ENCODE results near the gene COPS4. TPM values are rescaled to one million over a fixed set of nuclear protein-coding genes. Genes with fewer than 3 reads are reported as not detected.
"Not testable (repeated sequence)": the region's sequence is repeated elsewhere in the genome, so short reads cannot be mapped to it uniquely, and the experiment has no call there.

The COPS4 gene
- total RNA-seq, 4 donors from 2014 or later, result 35.3 to 69.9 (median 50.4) TPM

DNA sequence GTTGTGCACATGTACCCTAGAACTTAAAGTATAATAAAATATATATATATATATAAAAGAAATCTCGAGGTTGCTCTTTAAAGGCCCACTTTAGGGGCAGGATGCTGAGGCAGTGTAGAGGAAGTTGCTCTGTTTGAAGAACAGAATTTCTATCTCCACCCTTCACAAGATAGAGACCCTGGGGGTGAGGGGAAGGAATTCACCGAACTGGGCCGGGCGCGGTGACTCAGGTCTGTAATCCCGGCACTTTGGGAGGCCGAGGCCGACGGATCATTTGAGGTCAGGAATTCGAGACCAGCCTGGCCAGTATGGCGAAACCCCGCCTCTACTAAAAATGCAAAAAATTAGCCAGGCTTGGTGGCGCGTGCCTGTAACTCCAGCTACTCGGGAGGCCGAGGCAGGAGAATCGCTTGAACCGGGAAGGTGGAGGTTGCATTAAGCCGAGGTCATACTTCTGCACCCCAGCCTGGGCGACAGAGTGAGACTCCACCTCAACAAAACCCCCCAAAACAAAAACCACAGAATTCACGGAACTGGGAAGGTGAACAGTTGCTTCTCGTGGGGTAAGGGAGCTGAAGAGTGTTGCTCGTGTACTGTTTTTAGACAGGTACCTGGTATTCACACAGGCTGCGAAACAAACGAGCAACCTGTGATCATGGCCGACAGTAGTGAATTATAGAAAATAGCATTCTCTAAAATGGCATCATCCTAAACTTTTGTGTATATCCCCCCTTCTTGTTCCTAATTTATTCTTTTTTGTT lies 73.3 kb downstream of the COPS4 start:
- DNase-seq, result no peak
- Histone ChIP-seq H3K27me3 (no peaks in the 10 kb centered on the region), H3K4me1 (peaks cover 0 to 3% of the 10 kb centered on the region in 2 donors), H3K4me3 (replicated peaks in 1 of 3) (no peak overlapping the region), H3K9me3 (no peaks in the 10 kb centered on the region), H3K36me3 (no peaks in the 10 kb centered on the region), H3K27ac (no peak overlapping the region)
- intact Hi-C loops (cut with DNase I), result no loop called here
- 91 to 92% methylated on average over 26 of the region's 26 CpGs for WGBS, 2 donors
- TF ChIP-seq POLR2A (IDR thresholded peaks at IDR 0.05), result no peak
- TF ChIP-seq, protein P1, sequence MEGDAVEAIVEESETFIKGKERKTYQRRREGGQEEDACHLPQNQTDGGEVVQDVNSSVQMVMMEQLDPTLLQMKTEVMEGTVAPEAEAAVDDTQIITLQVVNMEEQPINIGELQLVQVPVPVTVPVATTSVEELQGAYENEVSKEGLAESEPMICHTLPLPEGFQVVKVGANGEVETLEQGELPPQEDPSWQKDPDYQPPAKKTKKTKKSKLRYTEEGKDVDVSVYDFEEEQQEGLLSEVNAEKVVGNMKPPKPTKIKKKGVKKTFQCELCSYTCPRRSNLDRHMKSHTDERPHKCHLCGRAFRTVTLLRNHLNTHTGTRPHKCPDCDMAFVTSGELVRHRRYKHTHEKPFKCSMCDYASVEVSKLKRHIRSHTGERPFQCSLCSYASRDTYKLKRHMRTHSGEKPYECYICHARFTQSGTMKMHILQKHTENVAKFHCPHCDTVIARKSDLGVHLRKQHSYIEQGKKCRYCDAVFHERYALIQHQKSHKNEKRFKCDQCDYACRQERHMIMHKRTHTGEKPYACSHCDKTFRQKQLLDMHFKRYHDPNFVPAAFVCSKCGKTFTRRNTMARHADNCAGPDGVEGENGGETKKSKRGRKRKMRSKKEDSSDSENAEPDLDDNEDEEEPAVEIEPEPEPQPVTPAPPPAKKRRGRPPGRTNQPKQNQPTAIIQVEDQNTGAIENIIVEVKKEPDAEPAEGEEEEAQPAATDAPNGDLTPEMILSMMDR (IDR thresholded peaks at IDR 0.05), result no peak

- 3 to 4% methylated on average over 16 to 27 of the region's 64 CpGs for WGBS, 2 donors
- Histone ChIP-seq H3K9me3 (no peaks in the 10 kb centered on the region), H3K4me1 (peaks cover 0 to 3% of the 10 kb centered on the region in 2 donors), H3K4me3 (replicated peaks in 1 of 3) (peak overlapping the region; percentile 14 to 47 (median 33)), H3K27ac (peak overlapping the region in 2 of 3 donors; percentile 50 to 51), H3K27me3 (no peaks in the 10 kb centered on the region), H3K36me3 (no peaks in the 10 kb centered on the region)
- intact Hi-C loops (cut with DNase I), result no loop called here
- DNase-seq, result peak; percentile 53 to 54
- TF ChIP-seq, protein P1 (IDR thresholded peaks at IDR 0.05), result peak in 1 of 6 experiments; percentile 3
- TF ChIP-seq POLR2A (IDR thresholded peaks at IDR 0.05), result peak in 1 of 2 donors; percentile 33
Observed at GRCh38 chr4:83109480-83110222, 74.7 kb downstream of the COPS4 start.

GRCh38 chr4:83110223-83110945 lies 75.4 kb downstream of the COPS4 start:
- Histone ChIP-seq H3K4me3 (replicated peaks in 1 of 3) (peak overlapping the region; percentile 14 to 47 (median 33)), H3K9me3 (no peaks in the 10 kb centered on the region), H3K4me1 (peaks cover 0 to 3% of the 10 kb centered on the region in 2 donors), H3K27ac (peak overlapping the region in 2 of 3 donors; percentile 50 to 51), H3K36me3 (no peaks in the 10 kb centered on the region), H3K27me3 (no peaks in the 10 kb centered on the region)
- DNase-seq, result peak; percentile 85 to 87
- TF ChIP-seq POLR2A (IDR thresholded peaks at IDR 0.05), result no peak
- TF ChIP-seq, protein P1 (IDR thresholded peaks at IDR 0.05), result peak in 5 of 6 experiments; percentile 24 to 59 (median 47)
- WGBS, 2 donors, result 6 to 12% methylated on average over 8 to 18 of the region's 18 CpGs
- intact Hi-C loops (cut with DNase I), result no loop called here

GRCh38 chr4:83110970-83111750 lies 76.2 kb downstream of the COPS4 start:
- no peaks in the 10 kb centered on the region for H3K9me3 ChIP-seq
- no peak for DNase-seq
- no peaks in the 10 kb centered on the region for H3K27me3 ChIP-seq
- no peaks in the 10 kb centered on the region for H3K36me3 ChIP-seq
- peaks cover 0 to 3% of the 10 kb centered on the region in 2 donors for H3K4me1 ChIP-seq
- intact Hi-C loops (cut with DNase I), result no loop called here
- no peak overlapping the region for H3K4me3 ChIP-seq (replicated peaks in 1 of 3)
- 89 to 91% methylated on average over 8 of the region's 8 CpGs for WGBS, 2 donors
- TF ChIP-seq, protein P1 (IDR thresholded peaks at IDR 0.05), result no peak
- no peak for TF ChIP-seq POLR2A (IDR thresholded peaks at IDR 0.05)
- no peak overlapping the region for H3K27ac ChIP-seq

DNA sequence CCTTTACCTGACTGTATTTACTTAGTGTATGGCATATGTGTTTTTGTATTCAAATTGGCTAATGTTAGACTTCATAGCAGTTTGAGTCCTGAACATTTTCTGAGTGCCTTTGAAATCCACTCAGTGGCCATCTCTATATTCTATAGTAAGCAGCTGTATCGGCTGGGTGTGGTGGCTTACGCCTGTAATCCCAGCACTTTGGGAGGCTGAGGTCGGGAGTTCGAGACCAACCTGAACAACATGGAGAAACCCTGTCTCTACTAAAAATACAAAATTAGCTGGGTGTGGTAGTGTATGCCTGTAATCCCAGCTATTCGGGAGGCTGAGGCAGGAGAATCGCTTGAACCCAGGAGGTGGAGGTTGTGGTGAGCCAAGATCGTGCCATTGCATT lies 76.8 kb downstream of the COPS4 start:
- WGBS, 2 donors, result 93 to 97% methylated on average over 7 of the region's 7 CpGs
- intact Hi-C loops (cut with DNase I); H3K9me3 ChIP-seq: not testable (repeated sequence)

More for the DNA sequence above, 76.8 kb downstream of the COPS4 start:
- not testable (repeated sequence) for H3K4me1 ChIP-seq; DNase-seq; H3K27me3 ChIP-seq; H3K4me3 ChIP-seq (replicated peaks in 1 of 3); H3K27ac ChIP-seq; H3K36me3 ChIP-seq

Measured in thyroid gland (tissue), 4 donors.